Epithelial cell of proximal tubule (primary cell): Measurements from ENCODE around the gene SLC39A10. TPM values are rescaled to one million over a fixed set of nuclear protein-coding genes. Genes with fewer than 3 reads are reported as not detected.
"Not testable (repeated sequence)": the region's sequence is repeated elsewhere in the genome, so short reads cannot be mapped to it uniquely, and the experiment has no call there.

Experiments
- DNase-seq: peaks from one replicate; pipeline ENCODE4 v3.0.0-alpha.2; 2011; ENCODE audit warnings: low read depth
- H3K4me3 ChIP-seq: 2 replicates; pipeline ENCODE4 v1.5.1; 2011; ENCODE audit warnings: low read depth, mild to moderate bottlenecking, low read length
- total RNA-seq: library from RNA; depleted of rRNA; stranded (reverse); fragments of >200 nt; gene quantifications from 2 replicates; pipeline ENCODE4 v1.2.3, GENCODE V29; 2015
- TF ChIP-seq, protein P1 (sequence below): conservative IDR thresholded peaks from 2 replicates; pipeline ENCODE4 v1.5.1; 2012; ENCODE audit warnings: low read depth, mild to moderate bottlenecking, low read length

The SLC39A10 gene
- total RNA-seq, 1 donor from 2014 or later, result 63.7 TPM

DNA sequence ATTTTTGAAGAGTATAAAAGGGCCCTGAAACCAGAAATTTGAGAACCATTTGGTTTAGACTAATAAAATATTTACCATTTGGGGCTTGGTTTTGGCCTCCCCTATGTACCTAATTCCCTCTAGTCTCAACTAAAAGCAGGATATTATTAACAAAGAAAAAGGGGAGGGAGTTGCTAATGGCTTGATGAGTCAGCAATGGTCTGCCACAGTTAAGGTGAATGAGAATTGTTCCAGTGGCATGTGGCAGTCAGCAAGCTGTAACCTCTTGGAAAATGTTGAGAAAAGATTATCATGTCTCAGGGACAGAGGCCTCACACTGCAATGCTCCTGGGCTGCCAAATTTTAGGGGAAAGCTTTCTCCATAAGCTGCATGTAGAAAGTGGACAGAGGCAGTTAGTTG is 20.1 kb upstream of the SLC39A10 start:
- no peak for DNase-seq
- TF ChIP-seq, protein P1, sequence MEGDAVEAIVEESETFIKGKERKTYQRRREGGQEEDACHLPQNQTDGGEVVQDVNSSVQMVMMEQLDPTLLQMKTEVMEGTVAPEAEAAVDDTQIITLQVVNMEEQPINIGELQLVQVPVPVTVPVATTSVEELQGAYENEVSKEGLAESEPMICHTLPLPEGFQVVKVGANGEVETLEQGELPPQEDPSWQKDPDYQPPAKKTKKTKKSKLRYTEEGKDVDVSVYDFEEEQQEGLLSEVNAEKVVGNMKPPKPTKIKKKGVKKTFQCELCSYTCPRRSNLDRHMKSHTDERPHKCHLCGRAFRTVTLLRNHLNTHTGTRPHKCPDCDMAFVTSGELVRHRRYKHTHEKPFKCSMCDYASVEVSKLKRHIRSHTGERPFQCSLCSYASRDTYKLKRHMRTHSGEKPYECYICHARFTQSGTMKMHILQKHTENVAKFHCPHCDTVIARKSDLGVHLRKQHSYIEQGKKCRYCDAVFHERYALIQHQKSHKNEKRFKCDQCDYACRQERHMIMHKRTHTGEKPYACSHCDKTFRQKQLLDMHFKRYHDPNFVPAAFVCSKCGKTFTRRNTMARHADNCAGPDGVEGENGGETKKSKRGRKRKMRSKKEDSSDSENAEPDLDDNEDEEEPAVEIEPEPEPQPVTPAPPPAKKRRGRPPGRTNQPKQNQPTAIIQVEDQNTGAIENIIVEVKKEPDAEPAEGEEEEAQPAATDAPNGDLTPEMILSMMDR, result no peak

DNA sequence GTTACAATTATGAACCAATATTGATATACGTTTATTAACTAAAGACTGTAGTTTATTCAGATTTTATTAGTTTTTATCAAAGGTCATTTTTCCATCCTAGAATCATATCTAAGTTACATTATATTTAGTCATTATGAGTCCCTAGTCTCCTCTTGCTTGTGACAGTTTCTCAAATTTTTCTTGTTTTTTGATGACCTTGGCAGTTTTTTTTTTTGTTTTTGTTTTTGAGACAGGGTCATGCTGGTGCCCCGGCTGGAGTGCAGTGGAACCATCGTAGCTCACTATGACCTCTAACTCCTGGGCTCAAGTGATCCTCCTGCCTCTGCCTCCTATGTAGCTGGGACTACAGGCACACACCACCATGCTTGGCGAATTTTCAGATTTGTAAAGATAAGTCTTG is 18.3 kb upstream of the SLC39A10 start:
- no peak overlapping the region for H3K4me3 ChIP-seq
- DNase-seq, result no peak
- TF ChIP-seq, protein P1, result no peak

More for the DNA sequence above, 20.1 kb upstream of the SLC39A10 start:
- H3K4me3 ChIP-seq, result no peak overlapping the region

DNA sequence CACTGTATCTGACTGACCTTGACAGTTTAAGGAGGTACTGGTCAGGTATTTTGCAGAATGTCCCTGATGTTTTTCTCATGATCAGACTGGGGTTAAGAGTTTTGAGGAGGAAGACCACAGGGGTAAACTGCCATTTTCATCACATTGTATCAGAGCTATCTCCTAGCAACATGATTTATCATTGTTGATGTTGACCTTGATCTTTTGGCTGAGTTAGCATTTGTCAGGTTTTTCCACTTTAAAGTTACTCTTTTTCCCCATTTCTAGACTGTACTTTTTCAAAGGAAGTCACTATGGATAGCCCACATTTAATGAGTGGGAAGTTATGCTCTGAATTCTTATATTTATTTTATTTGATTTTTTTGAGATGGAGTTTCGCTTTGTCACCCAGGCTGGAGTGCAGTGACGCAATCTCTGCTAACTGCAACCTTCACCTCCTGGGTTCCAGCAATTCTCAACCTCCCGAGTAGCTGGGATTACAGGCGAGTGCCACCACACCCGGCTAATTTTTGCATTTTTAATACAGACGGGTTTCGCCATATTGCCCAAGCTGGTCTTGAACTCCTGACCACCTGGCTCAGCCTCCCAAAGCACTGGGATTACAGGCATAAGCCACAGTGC is 17.7 kb upstream of the SLC39A10 start:
- no peak for DNase-seq
- TF ChIP-seq, protein P1, result no peak
- no peak overlapping the region for H3K4me3 ChIP-seq

DNA sequence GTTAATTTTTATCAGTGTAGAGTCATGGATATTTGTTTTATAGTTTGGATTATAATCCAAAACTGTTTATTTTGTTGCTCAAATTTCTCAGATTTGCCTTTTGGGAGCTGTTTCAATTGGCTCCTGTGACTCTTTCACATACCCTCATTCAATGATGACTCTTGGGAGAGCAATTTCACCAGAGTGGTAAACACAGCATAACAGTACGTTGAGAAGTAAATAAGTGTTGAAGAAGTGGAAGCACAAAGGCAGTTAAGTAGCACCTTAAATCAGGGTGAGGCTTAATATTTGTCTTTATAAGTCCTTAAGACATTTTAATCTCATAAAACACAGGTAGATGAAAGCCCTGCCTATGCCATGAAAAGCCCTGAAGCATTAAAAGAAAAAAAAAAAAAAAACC is 17.1 kb upstream of the SLC39A10 start:
- TF ChIP-seq, protein P1, result no peak
- no peak overlapping the region for H3K4me3 ChIP-seq
- no peak for DNase-seq

DNA sequence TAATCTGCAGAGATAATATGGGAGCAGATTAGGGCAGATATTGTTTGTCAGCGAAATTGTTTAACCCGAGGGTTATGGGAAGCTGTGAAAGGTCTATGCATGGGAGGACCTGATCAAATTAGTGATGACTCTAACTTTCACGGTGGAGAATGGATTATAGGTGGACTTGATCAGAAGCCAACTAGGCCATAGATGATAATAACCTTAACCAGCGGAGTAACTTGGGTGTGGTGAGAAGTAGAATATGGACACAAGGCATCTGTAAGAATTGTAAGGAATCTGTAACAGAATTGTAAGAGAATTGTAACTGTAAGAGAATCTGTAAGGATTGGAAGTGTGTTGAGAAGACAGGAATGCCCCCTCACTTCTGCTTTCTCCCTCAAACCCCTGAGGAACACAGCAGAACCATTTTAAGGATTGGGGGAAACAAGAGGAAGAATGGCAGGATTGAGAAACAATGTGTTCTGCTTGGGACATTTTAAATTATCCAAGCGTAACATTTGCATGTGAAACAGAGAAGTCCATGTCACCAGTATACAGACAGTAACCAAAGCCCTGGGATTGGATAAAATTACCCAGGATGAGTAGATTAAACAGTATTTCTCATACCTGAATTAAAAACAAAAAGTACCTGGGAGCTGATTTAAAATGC is 14.9 kb upstream of the SLC39A10 start:
- TF ChIP-seq, protein P1, result no peak
- peak overlapping the region; percentile 19 for H3K4me3 ChIP-seq
- DNase-seq, result no peak

DNA sequence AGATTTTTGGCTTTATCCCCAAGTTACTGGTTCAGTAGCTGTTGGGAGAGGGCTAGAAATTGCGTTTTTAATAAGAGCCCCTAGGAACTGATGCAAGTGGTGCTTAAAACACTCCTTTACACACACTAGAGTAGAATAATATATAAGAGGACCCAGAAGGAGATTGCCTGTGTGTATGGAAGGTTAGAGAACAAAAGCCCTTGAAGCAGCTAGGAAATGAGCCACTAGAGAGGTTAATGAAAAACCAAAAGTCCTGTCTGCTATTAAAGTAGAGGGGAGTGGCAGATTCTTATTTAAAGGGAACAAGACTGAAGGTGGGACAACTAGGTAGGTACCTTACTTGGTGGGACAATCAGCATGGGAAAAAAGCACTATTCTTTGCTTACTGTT is 14.4 kb upstream of the SLC39A10 start:
- no peak for DNase-seq

DNA sequence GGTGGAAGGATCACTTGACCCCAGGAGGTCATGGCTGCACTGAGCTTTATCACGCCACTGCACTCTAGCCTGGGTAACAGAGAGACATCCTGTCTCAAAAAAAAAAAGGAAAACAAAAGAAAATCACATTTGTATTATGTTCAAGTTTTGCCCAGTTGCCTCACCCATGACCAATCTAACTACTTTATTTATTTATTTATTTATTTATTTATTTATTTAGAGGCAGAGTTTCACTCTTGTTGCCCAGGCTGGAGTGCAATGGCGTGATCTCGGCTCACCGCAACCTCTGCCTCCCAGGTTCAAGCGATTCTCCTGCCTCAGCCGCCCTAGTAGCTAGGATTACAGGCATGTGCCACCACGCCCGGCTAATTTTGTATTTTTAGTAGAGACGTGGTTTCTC is 12.3 kb upstream of the SLC39A10 start:
- not testable (repeated sequence) for H3K4me3 ChIP-seq, DNase-seq

More for the DNA sequence above, 14.4 kb upstream of the SLC39A10 start:
- H3K4me3 ChIP-seq, result peak overlapping the region; percentile 19
- TF ChIP-seq, protein P1, result no peak
